ENCODE data around the gene POTEJ. TPM values are rescaled to one million over a fixed set of nuclear protein-coding genes. Genes with fewer than 3 reads are reported as not detected.
"Not testable (repeated sequence)": the region's sequence is repeated elsewhere in the genome, so short reads cannot be mapped to it uniquely, and the experiment has no call there.

POTEJ gene
- total RNA-seq, 1 experiment from 2014 or later, result not detected

GRCh38 chr2:130692041-130692770 lies 81.0 kb downstream of the POTEJ start:
- DNase-seq; H3K27ac ChIP-seq (ENCODE audit: low read length); H2AFZ ChIP-seq (ENCODE audit: low read length); H3K79me2 ChIP-seq (ENCODE audit: low read length); H3K4me2 ChIP-seq (ENCODE audit: low read depth, low read length, poor library complexity, severe bottlenecking); H3K36me3 ChIP-seq (ENCODE audit: insufficient read depth, low read length); H3K4me3 ChIP-seq (ENCODE audit: low read length); H3K9ac ChIP-seq (ENCODE audit: low read length); H4K20me1 ChIP-seq (ENCODE audit: insufficient read depth, low read depth, low read length); H3K9me2 ChIP-seq (replicated peaks; ENCODE audit: insufficient read depth, low read length); H3K9me3 ChIP-seq (ENCODE audit: low read length); H3K4me1 ChIP-seq (ENCODE audit: low read length); H3K27me3 ChIP-seq (ENCODE audit: low read length): not testable (repeated sequence)

- not testable (repeated sequence) for H3K36me3 ChIP-seq (ENCODE audit: insufficient read depth, low read length); H4K20me1 ChIP-seq (ENCODE audit: insufficient read depth, low read depth, low read length); H3K4me2 ChIP-seq (ENCODE audit: low read depth, low read length, poor library complexity, severe bottlenecking); H3K27ac ChIP-seq (ENCODE audit: low read length); DNase-seq; H3K9me2 ChIP-seq (replicated peaks; ENCODE audit: insufficient read depth, low read length); H2AFZ ChIP-seq (ENCODE audit: low read length); H3K9me3 ChIP-seq (ENCODE audit: low read length); H3K79me2 ChIP-seq (ENCODE audit: low read length); H3K4me1 ChIP-seq (ENCODE audit: low read length); H3K27me3 ChIP-seq (ENCODE audit: low read length); H3K9ac ChIP-seq (ENCODE audit: low read length); H3K4me3 ChIP-seq (ENCODE audit: low read length)
Observed at GRCh38 chr2:130693474-130693873, 82.2 kb downstream of the POTEJ start.

GRCh38 chr2:130703250-130703649 lies 92.0 kb downstream of the POTEJ start:
- not testable (repeated sequence) for H3K27me3 ChIP-seq (ENCODE audit: low read length); H3K4me2 ChIP-seq (ENCODE audit: low read depth, low read length, poor library complexity, severe bottlenecking); H3K4me3 ChIP-seq (ENCODE audit: low read length); DNase-seq; H2AFZ ChIP-seq (ENCODE audit: low read length); H3K36me3 ChIP-seq (ENCODE audit: insufficient read depth, low read length); H3K27ac ChIP-seq (ENCODE audit: low read length); H3K9me3 ChIP-seq (ENCODE audit: low read length); H3K4me1 ChIP-seq (ENCODE audit: low read length); H3K79me2 ChIP-seq (ENCODE audit: low read length); H3K9me2 ChIP-seq (replicated peaks; ENCODE audit: insufficient read depth, low read length); H3K9ac ChIP-seq (ENCODE audit: low read length); H4K20me1 ChIP-seq (ENCODE audit: insufficient read depth, low read depth, low read length)

Small RNA genes lying within 50 kb of the gene (small RNA-seq; reads per million reads assigned to genes)
- not detected for gene RF00017
- not detected for gene RNU6-848P

Other genes with a start within 250 kb of the POTEJ start
- 0.87 TPM in 1 of 2 replicates, not detected in the other for gene POTEI, start 102.1 kb upstream of the POTEJ start, total RNA-seq (2014; rRNA removed; shearing (Covaris generic); ENCODE audit: low replicate concordance)
- gene CFC1B, start 90.2 kb upstream of the POTEJ start, total RNA-seq (2014; rRNA removed; shearing (Covaris generic); ENCODE audit: low replicate concordance), result not detected in 2 replicates
- not detected in 2 replicates for gene CFC1, start 11.9 kb upstream of the POTEJ start, total RNA-seq (2014; rRNA removed; shearing (Covaris generic); ENCODE audit: low replicate concordance)
- not detected in 2 replicates for gene GPR148, start 117.6 kb downstream of the POTEJ start, total RNA-seq (2014; rRNA removed; shearing (Covaris generic); ENCODE audit: low replicate concordance)
- gene AMER3, start 144.1 kb downstream of the POTEJ start, total RNA-seq (2014; rRNA removed; shearing (Covaris generic); ENCODE audit: low replicate concordance), result not detected in 2 replicates
- not detected in 2 replicates for gene ARHGEF4, start 225.5 kb downstream of the POTEJ start, total RNA-seq (2014; rRNA removed; shearing (Covaris generic); ENCODE audit: low replicate concordance)

All from Karpas-422 (cell line).